Measurements from ENCODE around the gene TMEM244.

Gene TMEM244

DNA sequence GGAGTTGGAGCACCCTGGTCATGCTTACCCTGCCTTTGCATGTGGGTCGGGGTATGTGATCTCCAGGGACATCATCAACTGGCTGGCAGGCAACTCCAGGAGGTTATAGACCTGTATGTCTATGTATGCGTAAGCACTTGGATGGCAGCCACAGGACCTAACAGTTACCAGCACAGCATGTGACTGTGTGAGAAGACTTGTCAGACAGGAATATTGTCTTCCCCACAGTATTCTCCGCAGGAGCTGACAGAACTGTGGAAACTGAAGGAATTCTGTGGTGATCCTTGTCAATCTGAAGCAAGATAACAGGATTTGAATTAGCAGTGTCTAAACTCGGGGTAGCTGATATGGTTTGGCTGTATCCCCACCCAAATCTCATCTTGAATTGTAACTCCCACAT lies 59.2 kb downstream of the TMEM244 start:
- DNase-seq = no peak

GRCh38 chr6:129795261-129795660 lies 65.9 kb downstream of the TMEM244 start:
- DNase-seq = no peak

- DNase-seq = no peak
Observed at GRCh38 chr6:129793447-129793846, 67.7 kb downstream of the TMEM244 start.

DNA sequence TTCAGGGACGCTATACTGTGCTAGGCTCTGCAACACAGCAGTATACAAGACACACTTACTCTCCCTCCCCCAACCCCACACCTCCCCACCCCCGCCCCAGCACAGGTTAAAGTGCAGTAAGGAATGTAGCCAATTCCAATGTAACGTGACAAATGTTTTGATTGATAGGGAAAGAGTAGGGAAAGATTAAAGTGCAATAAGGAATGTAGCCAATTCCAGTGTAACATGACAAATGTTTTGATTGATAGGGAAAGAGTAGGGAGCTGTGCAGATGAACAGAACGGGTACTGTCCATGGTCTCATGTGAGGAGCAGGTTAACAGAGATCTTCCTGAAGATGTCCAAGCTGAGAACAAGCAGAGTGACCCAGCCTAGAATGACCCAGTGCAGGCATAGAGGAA lies 69.1 kb downstream of the TMEM244 start:
- DNase-seq = no peak

DNA sequence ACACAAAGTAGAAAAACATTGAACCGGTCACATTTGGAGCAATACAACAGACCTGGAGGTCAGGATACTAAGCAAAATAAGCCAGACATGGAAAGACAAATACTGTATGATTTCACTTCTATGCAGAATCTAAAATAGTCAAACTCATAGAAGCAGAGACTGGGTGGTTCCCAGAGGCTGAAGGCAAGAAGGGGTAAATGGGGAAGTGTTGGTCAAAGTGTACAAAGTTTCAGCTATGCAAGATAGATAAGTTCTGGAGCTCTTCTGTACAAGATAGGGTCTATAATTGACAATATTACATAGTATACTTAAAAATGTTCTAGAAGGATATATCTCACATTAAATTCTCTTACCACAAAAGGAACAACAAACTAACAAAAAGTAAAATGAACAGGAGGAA lies 70.3 kb downstream of the TMEM244 start:
- no peak for DNase-seq

- DNase-seq = no peak
Observed at GRCh38 chr6:129789974-129790373, 71.1 kb downstream of the TMEM244 start.

GRCh38 chr6:129787816-129788215 lies 73.3 kb downstream of the TMEM244 start:
- no peak for DNase-seq

- DNase-seq = no peak
Observed at GRCh38 chr6:129786548-129786947, 74.6 kb downstream of the TMEM244 start.

- DNase-seq = no peak
Observed at GRCh38 chr6:129785756-129786135, 75.4 kb downstream of the TMEM244 start.

- DNase-seq = no peak
Observed at GRCh38 chr6:129785047-129785755, 75.9 kb downstream of the TMEM244 start.

All from suppressor macrophage treated with lipopolysaccharide for 4 hours (primary cell).